K562 (cell line): ENCODE data around the gene ARID4B. TPM values are rescaled to one million over a fixed set of nuclear protein-coding genes. Genes with fewer than 3 reads are reported as not detected.
A peak's percentile ranks its signal among the peaks of the same experiment; 100 is the strongest.

ENCODE experiments used
- ATAC-seq: fragments of 200-7000 bp; cut with Tn5 transposase; 3 replicates; pipeline ENCODE4 v1.9.1; 2020; ENCODE audit warnings: moderate library complexity
- BruUV-seq: library from RNA; stranded (reverse); fragments of 400-500 nt; replicated peaks from 2 replicates; lab custom pipeline; 2021; lab: Mats Ljungman, UMichigan
- CTCF ChIA-PET: fragments of 300-600 bp; formaldehyde crosslinking; extraction: SDS; loops from one replicate; lab custom pipeline; 2021; ENCODE audit warnings: low intra/inter-chr PET ratio; lab: Yijun Ruan, JAX
- POLR2A ChIA-PET: fragments of 300-600, 350-650 bp; sonication (Branson Sonifier 250); formaldehyde crosslinking; extraction: SDS; loops from one replicate; lab custom pipeline; 2021; ENCODE audit warnings: antibody characterized with exemption, inconsistent platforms; lab: Yijun Ruan, JAX
- DNase-seq, 4 experiments: peaks; one replicate each; pipeline versions ENCODE4 v3.0.0 to v3.0.0-alpha.2; 2011 to 2018; ENCODE audit warnings: low spot score in 3 of 4, mixed read lengths in 3 of 4; ENCODE audit errors: extremely low read depth in 1 of 4
- FAIRE-seq: peaks from 2 replicates; lab custom pipeline; 2011; peaks lifted over from hg19 to GRCh38; lab: Jason Lieb, UNC
- H2AFZ ChIP-seq: 2 replicates; pipeline ENCODE4 v1.6.0; 2011; ENCODE audit warnings: low read depth, low read length, control low read depth, inconsistent platforms
- H3K27ac ChIP-seq: fragments of 200-600 bp; 3 replicates; pipeline ENCODE4 v1.8.0; 2011; ENCODE audit warnings: low read depth, mild to moderate bottlenecking, control low read depth, inconsistent platforms, low read length, moderate library complexity, mixed read lengths; ENCODE audit errors: extremely low read depth
- H3K27me3 ChIP-seq, 2 experiments: fragments of 300-600 bp in 1 of 2; 2 replicates in 1 of 2; 3 replicates in 1 of 2; pipeline versions ENCODE4 v1.6.0 to v1.8.0; 2011; ENCODE audit warnings: inconsistent platforms in 2 of 2, low read length in 2 of 2, mild to moderate bottlenecking in 1 of 2, mixed read lengths in 1 of 2, moderate library complexity in 1 of 2; ENCODE audit not compliant: control insufficient read depth in 2 of 2, insufficient read depth in 2 of 2
- H3K36me3 ChIP-seq: fragments of 300-600 bp; 3 replicates; pipeline ENCODE4 v1.8.0; 2011; ENCODE audit warnings: mild to moderate bottlenecking, low read length, inconsistent platforms; ENCODE audit not compliant: control insufficient read depth, insufficient read depth
- H3K4me1 ChIP-seq, 2 experiments: fragments of 200-600 bp in 1 of 2; replicated peaks in 1 of 2; 2 replicates in 1 of 2; 3 replicates in 1 of 2; pipeline versions ENCODE4 v1.5.1 to v1.8.0; 2011; ENCODE audit warnings: inconsistent platforms in 2 of 2, low read length in 2 of 2, mild to moderate bottlenecking in 1 of 2, mixed read lengths in 1 of 2, moderate library complexity in 1 of 2; ENCODE audit not compliant: control insufficient read depth in 2 of 2, insufficient read depth in 2 of 2
- H3K4me2 ChIP-seq: 2 replicates; pipeline ENCODE4 v1.6.1; 2011; ENCODE audit warnings: low read length, control low read depth, inconsistent platforms, mixed read lengths; ENCODE audit not compliant: insufficient read depth
- H3K4me3 ChIP-seq: fragments of 200-600 bp; sonication (generic), shearing (Covaris generic); 2 replicates; pipeline ENCODE4 v1.5.1; 2016; ENCODE audit warnings: control low read depth, inconsistent platforms
- H3K79me2 ChIP-seq: fragments of 200-600 bp; 3 replicates; pipeline ENCODE4 v1.8.0; 2011; ENCODE audit warnings: low read length, inconsistent platforms; ENCODE audit not compliant: control insufficient read depth, insufficient read depth
- H3K9ac ChIP-seq, 2 experiments: 2 replicates each; pipeline versions ENCODE4 v1.6.0 to v1.6.1; 2011; ENCODE audit warnings: low read depth in 2 of 2, low read length in 2 of 2, control low read depth in 1 of 2, inconsistent platforms in 1 of 2, mild to moderate bottlenecking in 1 of 2, mixed read lengths in 1 of 2; ENCODE audit not compliant: insufficient read depth in 1 of 2
- H3K9me1 ChIP-seq: one replicate; pipeline ENCODE4 v1.6.0; 2011; ENCODE audit warnings: inconsistent platforms, mild to moderate bottlenecking, low read length, moderate library complexity; ENCODE audit not compliant: control insufficient read depth, insufficient read depth
- H3K9me3 ChIP-seq: replicated peaks from 2 replicates; pipeline ENCODE4 v1.5.1; 2011; ENCODE audit warnings: low read depth, low read length, inconsistent platforms; ENCODE audit not compliant: control insufficient read depth, insufficient read depth
- H4K20me1 ChIP-seq: replicated peaks from 2 replicates; pipeline ENCODE4 v1.6.1; 2011; ENCODE audit warnings: low read length, inconsistent platforms, mixed read lengths; ENCODE audit not compliant: control insufficient read depth, insufficient read depth
- ARNT ChIP-seq, 2 experiments: fragments of 450-650 bp; IDR thresholded peaks; 2 replicates each; pipeline ENCODE4 v1.6.1; 2016; ENCODE audit warnings: mild to moderate bottlenecking in 1 of 2
- ATF1 ChIP-seq, 2 experiments: fragments of 450-650 bp in 1 of 2; IDR thresholded peaks; 2 replicates each; pipeline ENCODE4 v1.6.1; 2016; ENCODE audit warnings: missing compliant biosample characterization in 1 of 2, missing genetic modification characterization in 1 of 2
- DNMT1 ChIP-seq: fragments of 450-650 bp; IDR thresholded peaks from 2 replicates; pipeline ENCODE4 v1.6.1; 2016; ENCODE audit warnings: antibody characterized with exemption, mild to moderate bottlenecking
- E2F3 ChIP-seq: fragments of 250-450 bp; sonication (Bioruptor Pico); IDR thresholded peaks from 2 replicates; pipeline ENCODE4 v1.4.0; 2020; ENCODE audit warnings: mild to moderate bottlenecking
- KLF6 ChIP-seq: fragments of 250-450 bp; sonication (Bioruptor Pico); IDR thresholded peaks from 2 replicates; pipeline ENCODE4 v1.4.0; 2020; ENCODE audit warnings: mild to moderate bottlenecking, moderate library complexity, borderline replicate concordance
- MYBL2 ChIP-seq, 2 experiments: fragments of 450-650 bp in 1 of 2; sonication (generic) in 1 of 2; formaldehyde crosslinking in 1 of 2; IDR thresholded peaks; 2 replicates each; pipeline versions ENCODE4 v1.6.1 to v1.8.1; 2017 to 2022; ENCODE audit warnings: borderline replicate concordance in 1 of 2, inconsistent platforms in 1 of 2, low read depth in 1 of 2, mild to moderate bottlenecking in 1 of 2, missing genetic modification reagents in 1 of 2, moderate library complexity in 1 of 2
- NEUROD1 ChIP-seq: fragments of 150-350 bp; IDR thresholded peaks from 2 replicates; pipeline ENCODE4 v1.6.1; 2014; ENCODE audit warnings: borderline replicate concordance, low read length, low read depth; ENCODE audit not compliant: partially characterized antibody
- POLR2B ChIP-seq: fragments of 450-650 bp; IDR thresholded peaks from 2 replicates; pipeline ENCODE4 v1.6.1; 2018; ENCODE audit warnings: low read depth; ENCODE audit not compliant: partially characterized antibody
- TARDBP ChIP-seq: fragments of 450-650 bp; IDR thresholded peaks from 2 replicates; pipeline ENCODE4 v1.6.1; 2016
- YBX1 ChIP-seq: fragments of 450-650 bp; IDR thresholded peaks from 2 replicates; pipeline ENCODE4 v1.7.1; 2016; ENCODE audit warnings: mild to moderate bottlenecking
- ZNF140 ChIP-seq: fragments of 250-450 bp; sonication (Bioruptor Pico); IDR thresholded peaks from 2 replicates; pipeline ENCODE4 v1.8.0; 2021; ENCODE audit warnings: moderate library complexity, mild to moderate bottlenecking, inconsistent platforms
- WGBS: fragments of 100-300 bp; shearing (Covaris generic); methylation state at CpG from one replicate; pipeline ENCODE4 v1.1.6; 2016; ENCODE audit warnings: low coverage, mixed read lengths; ENCODE audit not compliant: insufficient coverage; ENCODE audit errors: missing lambda C conversion rate; 5-methylcytosine and 5-hydroxymethylcytosine counted together
- in situ Hi-C: fragments of 300-500 bp; cut with MboI; formaldehyde crosslinking; loops from 4 replicates; pipeline ENCODE4 v1.15.0; 2018; ENCODE audit warnings: inconsistent platforms, mixed read lengths
- intact Hi-C: fragments of 100-400 bp; cut with micrococcal nuclease; formaldehyde crosslinking; loops from 2 replicates; pipeline ENCODE4 v1.14.2; 2022
- polyA plus RNA-seq, 8 experiments: library from polyadenylated mRNA; depleted of rRNA in 4 of 8; stranded (reverse) in 5 of 8; unstranded in 3 of 8; fragments of >200 nt; fragmentation: Nextera tagmentation in 2 of 8; fragmentation: Illumina TruSeq in 1 of 8; extraction: Ambion mirVana in 2 of 8; extraction: Trizol in 1 of 8; gene quantifications; 2 replicates each; pipeline versions ENCODE4 v1.2.1 to v1.2.3, GENCODE V29; 2011 to 2014; ENCODE audit warnings: inconsistent platforms in 1 of 8, missing spikeins in 1 of 8
- total RNA-seq, 7 experiments: library from RNA; depleted of rRNA in 6 of 7; stranded (reverse); fragments of >200 nt in 6 of 7; fragmentation: Illumina TruSeq in 2 of 7; extraction: Trizol in 2 of 7; gene quantifications; 2 replicates each; pipeline versions ENCODE4 v1.2.1 to v1.2.3, GENCODE V29; 2011 to 2021; ENCODE audit warnings: low replicate concordance in 1 of 7
- TF ChIP-seq, protein P1 (sequence below), 2 experiments: IDR thresholded peaks; 2 replicates each; pipeline ENCODE4 v1.6.1; 2012; ENCODE audit warnings: improper control_type of control experiment in 2 of 2, low read depth in 2 of 2, low read length in 2 of 2, borderline replicate concordance in 1 of 2
- TF ChIP-seq, protein P2 (sequence below): fragments of 250-450 bp; sonication (Bioruptor Pico); IDR thresholded peaks from 2 replicates; pipeline ENCODE4 v1.4.0; 2020; ENCODE audit warnings: mild to moderate bottlenecking, moderate library complexity
- TF ChIP-seq, protein P3 (sequence below), 2 experiments: fragments of 450-650 bp; IDR thresholded peaks; 2 replicates each; pipeline ENCODE4 v1.6.1; 2016

The ARID4B gene
- total and polyA plus RNA-seq, 9 of the 15 experiments (the other 6 are each of a cell fraction or from before 2014, with no cell fraction given): 8.4 to 38.9 (median 18.5) TPM

DNA sequence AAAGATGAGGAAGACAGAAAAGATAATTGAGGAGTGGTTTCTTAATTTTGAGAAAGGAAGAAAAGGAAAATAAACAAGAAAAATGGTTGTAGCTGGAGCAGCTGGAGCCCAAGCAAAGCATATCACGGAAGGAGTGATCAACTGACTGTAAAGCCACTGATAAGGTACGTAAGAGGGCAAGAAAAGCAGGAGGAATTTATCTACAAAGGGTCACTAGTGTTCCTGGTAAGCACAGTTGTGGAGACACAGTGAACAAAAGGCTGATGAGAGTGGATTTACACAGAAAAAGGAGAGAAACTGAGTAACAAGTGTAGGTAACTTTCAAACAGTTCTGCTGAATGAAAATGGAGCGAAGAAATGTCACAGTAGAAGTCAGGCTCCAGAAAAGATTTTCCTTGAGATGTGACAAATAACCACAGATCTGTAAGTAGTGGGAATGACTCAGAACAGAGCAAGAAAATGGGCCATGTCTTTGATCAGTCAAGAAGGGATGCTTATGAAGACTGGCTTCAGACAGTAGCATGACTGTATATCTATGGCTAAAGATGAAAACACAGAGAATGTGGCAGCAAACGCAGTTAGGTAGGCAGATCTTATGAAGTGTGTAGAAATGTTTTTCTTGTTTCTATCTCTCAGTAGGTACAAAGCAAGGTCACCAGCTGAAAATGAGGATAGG, 121.3 kb downstream of the ARID4B start:
- Histone ChIP-seq H3K9me1 (no peaks in the 10 kb centered on the region), H3K4me1 (peaks cover 0 to 15% of the 10 kb centered on the region in 2 experiments; a peak in 2 of 5 replicates), H3K9ac (peak overlapping the region in 1 of 2 experiments; percentile 3; a peak in 1 of 4 replicates), H2AFZ (no peak overlapping the region), H3K79me2 (no peaks in the 10 kb centered on the region), H3K36me3 (peaks cover 36% of the 10 kb centered on the region; the same call in 2 of the 3 replicates), H3K4me3 (no peak overlapping the region), H4K20me1 (no peaks in the 10 kb centered on the region), H3K27me3 (no peaks in the 10 kb centered on the region), H3K27ac (peak overlapping the region; percentile 3; the same call in 1 of the 3 replicates), H3K4me2 (peak overlapping the region; percentile 2; the same call in 1 of the 2 replicates), H3K9me3 (no peaks in the 10 kb centered on the region)
- in situ Hi-C loops (no loop called here), intact Hi-C loops (no loop called here)
- ChIA-PET CTCF (no interaction called here), POLR2A (no interaction called here)
- FAIRE-seq (peak; percentile 82), DNase-seq (peak in 3 of 4 experiments; percentile 17 to 41 (median 34)), ATAC-seq (peak; percentile 79)
- WGBS: 30% methylated on average over 4 of the region's 4 CpGs
- BruUV-seq: no TSS peak
- TF ChIP-seq, protein P1, sequence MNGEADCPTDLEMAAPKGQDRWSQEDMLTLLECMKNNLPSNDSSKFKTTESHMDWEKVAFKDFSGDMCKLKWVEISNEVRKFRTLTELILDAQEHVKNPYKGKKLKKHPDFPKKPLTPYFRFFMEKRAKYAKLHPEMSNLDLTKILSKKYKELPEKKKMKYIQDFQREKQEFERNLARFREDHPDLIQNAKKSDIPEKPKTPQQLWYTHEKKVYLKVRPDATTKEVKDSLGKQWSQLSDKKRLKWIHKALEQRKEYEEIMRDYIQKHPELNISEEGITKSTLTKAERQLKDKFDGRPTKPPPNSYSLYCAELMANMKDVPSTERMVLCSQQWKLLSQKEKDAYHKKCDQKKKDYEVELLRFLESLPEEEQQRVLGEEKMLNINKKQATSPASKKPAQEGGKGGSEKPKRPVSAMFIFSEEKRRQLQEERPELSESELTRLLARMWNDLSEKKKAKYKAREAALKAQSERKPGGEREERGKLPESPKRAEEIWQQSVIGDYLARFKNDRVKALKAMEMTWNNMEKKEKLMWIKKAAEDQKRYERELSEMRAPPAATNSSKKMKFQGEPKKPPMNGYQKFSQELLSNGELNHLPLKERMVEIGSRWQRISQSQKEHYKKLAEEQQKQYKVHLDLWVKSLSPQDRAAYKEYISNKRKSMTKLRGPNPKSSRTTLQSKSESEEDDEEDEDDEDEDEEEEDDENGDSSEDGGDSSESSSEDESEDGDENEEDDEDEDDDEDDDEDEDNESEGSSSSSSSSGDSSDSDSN (IDR thresholded peaks at IDR 0.05; ENCODE audit: borderline replicate concordance in 1 of 2, low read depth in 2 of 2, low read length in 2 of 2): no peak
- TF ChIP-seq ATF1 (CRISPR knock-in tag; IDR thresholded peaks at IDR 0.05) (no peak), ATF1 (tag; IDR thresholded peaks at IDR 0.05) (no peak), ZNF140 (CRISPR knock-in tag) (no peak), DNMT1 (peak; percentile 96; the same call in 1 of the 2 replicates), YBX1 (no peak), TARDBP (no peak), MYBL2 (IDR thresholded peaks at IDR 0.05; ENCODE audit: low read depth) (peak; percentile 6; the same call in 1 of the 2 replicates), MYBL2 (CRISPR knock-in tag; IDR thresholded peaks at IDR 0.05; ENCODE audit: borderline replicate concordance) (no peak), ARNT (IDR thresholded peaks at IDR 0.05) (0 out of 4 replicates have a peak, but pooled peaks of 1 of the 2 experiments have one; percentile 56), NEUROD1 (no peak), KLF6 (CRISPR knock-in tag) (no peak), POLR2B (no peak), E2F3 (CRISPR knock-in tag) (no peak)
- TF ChIP-seq, protein P2, sequence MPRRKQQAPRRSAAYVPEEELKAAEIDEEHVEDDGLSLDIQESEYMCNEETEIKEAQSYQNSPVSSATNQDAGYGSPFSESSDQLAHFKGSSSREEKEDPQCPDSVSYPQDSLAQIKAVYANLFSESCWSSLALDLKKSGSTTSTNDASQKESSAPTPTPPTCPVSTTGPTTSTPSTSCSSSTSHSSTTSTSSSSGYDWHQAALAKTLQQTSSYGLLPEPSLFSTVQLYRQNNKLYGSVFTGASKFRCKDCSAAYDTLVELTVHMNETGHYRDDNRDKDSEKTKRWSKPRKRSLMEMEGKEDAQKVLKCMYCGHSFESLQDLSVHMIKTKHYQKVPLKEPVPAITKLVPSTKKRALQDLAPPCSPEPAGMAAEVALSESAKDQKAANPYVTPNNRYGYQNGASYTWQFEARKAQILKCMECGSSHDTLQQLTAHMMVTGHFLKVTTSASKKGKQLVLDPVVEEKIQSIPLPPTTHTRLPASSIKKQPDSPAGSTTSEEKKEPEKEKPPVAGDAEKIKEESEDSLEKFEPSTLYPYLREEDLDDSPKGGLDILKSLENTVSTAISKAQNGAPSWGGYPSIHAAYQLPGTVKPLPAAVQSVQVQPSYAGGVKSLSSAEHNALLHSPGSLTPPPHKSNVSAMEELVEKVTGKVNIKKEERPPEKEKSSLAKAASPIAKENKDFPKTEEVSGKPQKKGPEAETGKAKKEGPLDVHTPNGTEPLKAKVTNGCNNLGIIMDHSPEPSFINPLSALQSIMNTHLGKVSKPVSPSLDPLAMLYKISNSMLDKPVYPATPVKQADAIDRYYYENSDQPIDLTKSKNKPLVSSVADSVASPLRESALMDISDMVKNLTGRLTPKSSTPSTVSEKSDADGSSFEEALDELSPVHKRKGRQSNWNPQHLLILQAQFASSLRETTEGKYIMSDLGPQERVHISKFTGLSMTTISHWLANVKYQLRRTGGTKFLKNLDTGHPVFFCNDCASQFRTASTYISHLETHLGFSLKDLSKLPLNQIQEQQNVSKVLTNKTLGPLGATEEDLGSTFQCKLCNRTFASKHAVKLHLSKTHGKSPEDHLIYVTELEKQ (CRISPR knock-in tag): no peak
- TF ChIP-seq, protein P3, sequence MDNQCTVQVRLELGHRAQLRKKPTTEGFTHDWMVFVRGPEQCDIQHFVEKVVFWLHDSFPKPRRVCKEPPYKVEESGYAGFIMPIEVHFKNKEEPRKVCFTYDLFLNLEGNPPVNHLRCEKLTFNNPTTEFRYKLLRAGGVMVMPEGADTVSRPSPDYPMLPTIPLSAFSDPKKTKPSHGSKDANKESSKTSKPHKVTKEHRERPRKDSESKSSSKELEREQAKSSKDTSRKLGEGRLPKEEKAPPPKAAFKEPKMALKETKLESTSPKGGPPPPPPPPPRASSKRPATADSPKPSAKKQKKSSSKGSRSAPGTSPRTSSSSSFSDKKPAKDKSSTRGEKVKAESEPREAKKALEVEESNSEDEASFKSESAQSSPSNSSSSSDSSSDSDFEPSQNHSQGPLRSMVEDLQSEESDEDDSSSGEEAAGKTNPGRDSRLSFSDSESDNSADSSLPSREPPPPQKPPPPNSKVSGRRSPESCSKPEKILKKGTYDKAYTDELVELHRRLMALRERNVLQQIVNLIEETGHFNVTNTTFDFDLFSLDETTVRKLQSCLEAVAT (IDR thresholded peaks at IDR 0.05): 0 out of 4 replicates have a peak, but pooled peaks of 1 of the 2 experiments have one; percentile 29
